Activated CD4-positive, alpha-beta T cell treated with anti-CD3 and anti-CD28 coated beads, Interleukin-2, Interleukin-6, amounts not matched to agents 100 ng/mL and 50 ng/mL, durations not matched to agents 16 hours and 8 hours (primary cell): Measurements from ENCODE around the gene MBTD1.

Experiments used
- DNase-seq: peaks from one replicate; pipeline ENCODE4 v3.0.0-alpha.2; 2020

MBTD1 gene

GRCh38 chr17:51142597-51142996 lies 117.3 kb downstream of the MBTD1 start:
- no peak for DNase-seq

GRCh38 chr17:51135956-51136355 lies 123.9 kb downstream of the MBTD1 start:
- DNase-seq, result no peak

GRCh38 chr17:51133365-51133764 lies 126.5 kb downstream of the MBTD1 start:
- DNase-seq, result no peak

- no peak for DNase-seq
Measured at GRCh38 chr17:51132964-51133319, 126.9 kb downstream of the MBTD1 start.

- DNase-seq, result peak; percentile 36
Measured at GRCh38 chr17:51128076-51128475, 131.8 kb downstream of the MBTD1 start.
